ENCODE data around the gene SMC6. TPM values are rescaled to one million over a fixed set of nuclear protein-coding genes. Genes with fewer than 3 reads are reported as not detected.
A peak's percentile ranks its signal among the peaks of the same experiment; 100 is the strongest.

Gene SMC6
- total and polyA plus RNA-seq, 10 of the 15 experiments (the other 5 are each of a cell fraction or from before 2014, with no cell fraction given) = 12.8 to 63.8 (median 38.8) TPM

DNA sequence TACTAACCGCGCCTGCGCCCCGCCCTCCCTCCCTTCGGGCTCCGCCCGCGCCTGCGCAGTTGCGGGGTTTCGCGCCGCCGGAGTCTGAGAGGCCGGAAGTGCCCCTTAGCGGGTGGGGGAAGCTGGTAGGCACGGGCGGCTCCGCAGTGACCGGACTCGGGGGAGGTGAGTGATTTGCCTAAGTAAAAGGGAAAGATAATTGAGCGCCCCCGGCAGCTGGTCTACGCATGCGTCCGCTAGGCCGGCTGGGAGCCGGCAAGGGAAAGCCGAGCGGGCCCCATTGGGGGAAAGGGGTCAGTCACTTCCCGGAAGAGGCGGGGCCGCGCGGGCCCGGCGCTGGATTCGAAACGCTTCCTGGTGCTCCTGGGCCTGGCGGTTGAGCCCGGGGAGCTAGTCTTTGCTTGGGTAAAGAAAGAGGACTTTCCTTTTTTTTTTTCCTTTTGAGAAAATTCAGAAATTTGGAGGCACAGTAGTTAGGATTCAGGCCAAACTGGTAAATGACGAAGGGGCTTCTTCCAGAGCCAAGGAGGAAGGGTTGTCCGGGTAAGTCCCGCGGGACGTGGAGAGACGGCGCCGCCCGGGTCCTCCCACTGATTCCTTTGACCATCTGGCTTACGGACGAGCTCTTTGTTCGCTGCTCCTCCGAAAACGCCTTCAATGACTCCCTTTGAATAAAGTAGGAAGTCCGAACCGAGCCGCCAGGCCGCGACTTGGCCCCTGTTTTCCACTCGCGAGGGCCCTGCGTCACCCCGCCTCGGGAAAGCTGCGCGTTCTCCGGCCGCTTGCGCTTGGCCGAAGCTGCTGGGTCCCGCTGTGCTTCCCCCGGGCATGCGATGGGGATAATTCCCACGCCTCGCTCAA, at the start of gene SMC6, which contains the start of gene GEN1 (continued):
- TF ChIP-seq MXI1 (IDR thresholded peaks at IDR 0.05; ENCODE audit: low read depth, low read length) (peak; percentile 84), GABPA (IDR thresholded peaks at IDR 0.05; ENCODE audit: low read depth) (peak; percentile 94), TCF3 (IDR thresholded peaks at IDR 0.05; ENCODE audit: borderline replicate concordance, insufficient read depth, low read depth, low read length) (no peak), CREM (IDR thresholded peaks at IDR 0.05; ENCODE audit: low read depth) (no peak), JUNB (IDR thresholded peaks at IDR 0.05) (no peak), MTA3 (IDR thresholded peaks at IDR 0.05; ENCODE audit: borderline replicate concordance, low read length) (no peak), ETV6 (conservative IDR thresholded peaks at IDR 0.05 in 1 of 2, IDR thresholded peaks at IDR 0.05 in 1 of 2; ENCODE audit: borderline replicate concordance in 1 of 2, low read depth in 1 of 2) (peak in 1 of 2 experiments; percentile 96; a peak in 2 of 4 replicates), SUPT20H (IDR thresholded peaks at IDR 0.05; ENCODE audit: borderline replicate concordance, control insufficient read depth, low read depth, low read length) (no peak), NRF1 (conservative IDR thresholded peaks at IDR 0.05; ENCODE audit: low read depth, low read length) (peak; percentile 42), SUZ12 (IDR thresholded peaks at IDR 0.05; ENCODE audit: unreplicated experiment) (no peak), IKZF2 (IDR thresholded peaks at IDR 0.05) (no peak; a peak in 1 of 4 replicates), ESRRA (IDR thresholded peaks at IDR 0.05; ENCODE audit: low read length) (peak; percentile 80; the same call in 1 of the 2 replicates), PAX5 (IDR thresholded peaks at IDR 0.05; ENCODE audit: borderline replicate concordance, low read depth, low read length) (no peak), RELA (IDR thresholded peaks at IDR 0.05; ENCODE audit: borderline replicate concordance, partially characterized antibody) (peak; percentile 45), CHD2 (IDR thresholded peaks at IDR 0.05; ENCODE audit: borderline replicate concordance, low read depth, low read length) (0 out of 2 replicates have a peak, but pooled peaks have one; percentile 17), MEF2A (IDR thresholded peaks at IDR 0.05; ENCODE audit: insufficient read depth, low read depth, low read length) (no peak), WRNIP1 (IDR thresholded peaks at IDR 0.05; ENCODE audit: borderline replicate concordance, low read depth, low read length) (no peak), PML (IDR thresholded peaks at IDR 0.05; ENCODE audit: low read length) (peak; percentile 57; the same call in 1 of the 2 replicates), RFX5 (IDR thresholded peaks at IDR 0.05; ENCODE audit: low read depth, low read length) (no peak), SIN3A (IDR thresholded peaks at IDR 0.05; ENCODE audit: low read depth, low read length) (peak; percentile 99)
- TF ChIP-seq, protein P1, sequence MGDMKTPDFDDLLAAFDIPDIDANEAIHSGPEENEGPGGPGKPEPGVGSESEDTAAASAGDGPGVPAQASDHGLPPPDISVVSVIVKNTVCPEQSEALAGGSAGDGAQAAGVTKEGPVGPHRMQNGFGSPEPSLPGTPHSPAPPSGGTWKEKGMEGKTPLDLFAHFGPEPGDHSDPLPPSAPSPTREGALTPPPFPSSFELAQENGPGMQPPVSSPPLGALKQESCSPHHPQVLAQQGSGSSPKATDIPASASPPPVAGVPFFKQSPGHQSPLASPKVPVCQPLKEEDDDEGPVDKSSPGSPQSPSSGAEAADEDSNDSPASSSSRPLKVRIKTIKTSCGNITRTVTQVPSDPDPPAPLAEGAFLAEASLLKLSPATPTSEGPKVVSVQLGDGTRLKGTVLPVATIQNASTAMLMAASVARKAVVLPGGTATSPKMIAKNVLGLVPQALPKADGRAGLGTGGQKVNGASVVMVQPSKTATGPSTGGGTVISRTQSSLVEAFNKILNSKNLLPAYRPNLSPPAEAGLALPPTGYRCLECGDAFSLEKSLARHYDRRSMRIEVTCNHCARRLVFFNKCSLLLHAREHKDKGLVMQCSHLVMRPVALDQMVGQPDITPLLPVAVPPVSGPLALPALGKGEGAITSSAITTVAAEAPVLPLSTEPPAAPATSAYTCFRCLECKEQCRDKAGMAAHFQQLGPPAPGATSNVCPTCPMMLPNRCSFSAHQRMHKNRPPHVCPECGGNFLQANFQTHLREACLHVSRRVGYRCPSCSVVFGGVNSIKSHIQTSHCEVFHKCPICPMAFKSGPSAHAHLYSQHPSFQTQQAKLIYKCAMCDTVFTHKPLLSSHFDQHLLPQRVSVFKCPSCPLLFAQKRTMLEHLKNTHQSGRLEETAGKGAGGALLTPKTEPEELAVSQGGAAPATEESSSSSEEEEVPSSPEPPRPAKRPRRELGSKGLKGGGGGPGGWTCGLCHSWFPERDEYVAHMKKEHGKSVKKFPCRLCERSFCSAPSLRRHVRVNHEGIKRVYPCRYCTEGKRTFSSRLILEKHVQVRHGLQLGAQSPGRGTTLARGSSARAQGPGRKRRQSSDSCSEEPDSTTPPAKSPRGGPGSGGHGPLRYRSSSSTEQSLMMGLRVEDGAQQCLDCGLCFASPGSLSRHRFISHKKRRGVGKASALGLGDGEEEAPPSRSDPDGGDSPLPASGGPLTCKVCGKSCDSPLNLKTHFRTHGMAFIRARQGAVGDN (IDR thresholded peaks at IDR 0.05) = no peak
- TF ChIP-seq, protein P2, sequence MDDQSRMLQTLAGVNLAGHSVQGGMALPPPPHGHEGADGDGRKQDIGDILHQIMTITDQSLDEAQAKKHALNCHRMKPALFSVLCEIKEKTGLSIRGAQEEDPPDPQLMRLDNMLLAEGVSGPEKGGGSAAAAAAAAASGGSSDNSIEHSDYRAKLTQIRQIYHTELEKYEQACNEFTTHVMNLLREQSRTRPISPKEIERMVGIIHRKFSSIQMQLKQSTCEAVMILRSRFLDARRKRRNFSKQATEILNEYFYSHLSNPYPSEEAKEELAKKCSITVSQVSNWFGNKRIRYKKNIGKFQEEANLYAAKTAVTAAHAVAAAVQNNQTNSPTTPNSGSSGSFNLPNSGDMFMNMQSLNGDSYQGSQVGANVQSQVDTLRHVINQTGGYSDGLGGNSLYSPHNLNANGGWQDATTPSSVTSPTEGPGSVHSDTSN (IDR thresholded peaks at IDR 0.05; ENCODE audit: insufficient replicate concordance, low read depth, low read length) = no peak
- TF ChIP-seq, protein P3, sequence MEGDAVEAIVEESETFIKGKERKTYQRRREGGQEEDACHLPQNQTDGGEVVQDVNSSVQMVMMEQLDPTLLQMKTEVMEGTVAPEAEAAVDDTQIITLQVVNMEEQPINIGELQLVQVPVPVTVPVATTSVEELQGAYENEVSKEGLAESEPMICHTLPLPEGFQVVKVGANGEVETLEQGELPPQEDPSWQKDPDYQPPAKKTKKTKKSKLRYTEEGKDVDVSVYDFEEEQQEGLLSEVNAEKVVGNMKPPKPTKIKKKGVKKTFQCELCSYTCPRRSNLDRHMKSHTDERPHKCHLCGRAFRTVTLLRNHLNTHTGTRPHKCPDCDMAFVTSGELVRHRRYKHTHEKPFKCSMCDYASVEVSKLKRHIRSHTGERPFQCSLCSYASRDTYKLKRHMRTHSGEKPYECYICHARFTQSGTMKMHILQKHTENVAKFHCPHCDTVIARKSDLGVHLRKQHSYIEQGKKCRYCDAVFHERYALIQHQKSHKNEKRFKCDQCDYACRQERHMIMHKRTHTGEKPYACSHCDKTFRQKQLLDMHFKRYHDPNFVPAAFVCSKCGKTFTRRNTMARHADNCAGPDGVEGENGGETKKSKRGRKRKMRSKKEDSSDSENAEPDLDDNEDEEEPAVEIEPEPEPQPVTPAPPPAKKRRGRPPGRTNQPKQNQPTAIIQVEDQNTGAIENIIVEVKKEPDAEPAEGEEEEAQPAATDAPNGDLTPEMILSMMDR (IDR thresholded peaks at IDR 0.05 in 2 of 3, conservative IDR thresholded peaks at IDR 0.05 in 1 of 3; ENCODE audit: control insufficient read depth in 2 of 3, extremely low read depth in 1 of 3, insufficient read depth in 1 of 3, low read depth in 3 of 3, low read length in 3 of 3) = no peak
